ENCODE measurements around the gene CDC20B. TPM values are rescaled to one million over a fixed set of nuclear protein-coding genes. Genes with fewer than 3 reads are reported as not detected.

CDC20B gene
- polyA plus RNA-seq, 3 donors = not detected

- 68 to 92% (median 89%) methylated on average over 1 of the region's 1 CpG for WGBS, 3 donors
- no peak overlapping the region for H3K27ac ChIP-seq (ENCODE audit: low read depth, low read length)
Observed at GRCh38 chr5:55070968-55071367, 102.0 kb downstream of the CDC20B start.

DNA sequence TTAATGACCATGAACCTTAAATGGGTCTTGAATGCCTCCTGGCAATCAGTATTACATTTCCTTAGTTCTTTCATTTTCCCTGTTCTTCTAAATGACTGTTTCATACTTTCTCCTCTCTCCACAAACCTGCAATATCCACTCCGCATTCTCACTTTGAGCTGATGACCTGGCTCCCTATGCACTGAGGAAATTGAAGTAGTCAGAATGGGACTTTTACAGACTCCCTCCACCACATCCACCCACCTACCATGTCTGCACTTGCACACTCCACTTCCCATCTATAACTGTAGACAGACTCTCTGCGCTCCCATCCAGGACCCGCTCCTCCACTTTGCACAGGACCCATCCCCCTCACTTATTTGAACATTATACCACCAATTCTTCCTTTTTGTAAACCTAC lies 106.7 kb downstream of the CDC20B start:
- WGBS, 3 donors = 91 to 98% (median 96%) methylated on average over 3 of the region's 3 CpGs

DNA sequence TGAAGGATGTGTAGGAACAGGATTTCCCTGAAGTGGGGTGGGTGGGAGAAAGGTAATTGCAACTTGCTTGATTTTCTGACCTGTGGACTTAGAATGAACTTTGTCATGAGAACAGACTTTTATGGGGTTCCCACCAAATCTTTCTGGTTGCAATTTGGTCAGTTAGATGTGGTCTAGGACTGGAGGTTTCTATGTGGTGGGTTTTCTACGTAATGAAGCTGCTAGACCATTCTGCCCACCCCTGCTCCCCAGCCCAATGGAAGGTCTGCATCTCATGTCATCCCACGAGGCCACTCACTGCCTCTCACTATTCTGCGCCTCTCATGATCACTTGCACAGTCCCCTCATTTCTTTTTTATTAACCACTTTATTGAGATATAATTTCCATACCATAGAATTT lies 108.5 kb downstream of the CDC20B start:
- WGBS, 3 donors = 82 to 92% (median 91%) methylated on average over 3 of the region's 3 CpGs
- H3K27ac ChIP-seq (ENCODE audit: low read depth, low read length) = no peak overlapping the region

More for the DNA sequence above, 106.7 kb downstream of the CDC20B start:
- no peak overlapping the region for H3K27ac ChIP-seq (ENCODE audit: low read depth, low read length)

DNA sequence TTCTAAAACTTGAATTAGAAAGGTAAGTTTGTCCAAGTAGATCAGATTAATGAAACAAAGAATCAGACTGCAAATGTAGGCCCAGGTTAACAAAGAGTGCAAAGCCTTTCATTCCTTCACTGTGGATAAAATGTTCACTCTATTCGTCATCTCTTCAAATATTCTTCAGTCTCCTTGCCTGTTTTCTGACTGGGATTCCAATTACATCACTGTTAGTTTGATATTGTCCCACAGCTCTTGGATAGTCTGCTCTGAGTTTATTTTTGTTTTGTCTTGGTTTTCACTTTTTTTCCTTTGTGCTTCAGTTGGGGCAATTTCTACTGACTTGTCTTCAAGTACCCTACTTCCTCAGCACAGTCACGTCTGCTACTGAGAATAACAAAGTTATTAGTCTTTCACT lies 109.1 kb downstream of the CDC20B start:
- 63 to 75% (median 69%) methylated on average over 2 of the region's 2 CpGs for WGBS, 3 donors
- no peak overlapping the region for H3K27ac ChIP-seq (ENCODE audit: low read depth, low read length)

DNA sequence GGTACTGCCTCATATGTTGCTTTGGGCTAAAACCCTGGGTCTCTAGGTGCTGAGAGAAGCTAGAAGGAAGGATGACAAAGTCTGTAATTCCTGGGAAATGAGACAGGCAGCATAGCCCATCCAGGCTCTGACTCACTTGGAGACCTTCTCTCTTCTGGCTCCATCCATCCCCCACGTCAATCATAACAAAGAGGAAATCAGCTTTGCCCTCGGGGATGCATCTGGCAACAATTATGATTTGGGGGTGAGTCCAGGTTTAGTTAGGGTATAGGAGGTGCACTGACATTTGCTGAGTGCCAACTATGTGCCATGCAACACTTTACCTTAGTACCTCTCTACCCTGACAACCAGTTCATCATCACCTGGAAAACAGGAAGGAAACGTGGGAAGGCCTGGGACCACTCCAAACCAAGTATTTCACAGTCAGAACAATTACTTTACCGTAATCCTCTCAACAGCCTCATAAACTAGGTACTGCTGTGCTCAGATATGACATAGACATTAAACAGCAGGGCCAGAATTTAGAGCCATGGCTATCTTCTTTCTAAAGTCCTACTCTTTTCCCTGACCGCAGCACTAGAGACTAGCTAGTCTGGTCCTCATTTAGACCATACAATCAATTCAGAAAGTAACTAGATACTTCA lies 109.6 kb downstream of the CDC20B start:
- H3K27ac ChIP-seq (ENCODE audit: low read depth, low read length) = no peak overlapping the region
- 35 to 63% (median 38%) methylated on average over 5 of the region's 5 CpGs for WGBS, 3 donors

Other genes with a start within 250 kb of the CDC20B start
- under 1 TPM in 2 of 3 donors, not detected in 1; 0.09 to 0.82 TPM for gene ESM1, start 187.6 kb downstream of the CDC20B start, polyA plus RNA-seq
- 1 to 10 TPM in 1 of 3 donors, under 1 TPM in 2; 0.17 to 2.4 (median 0.55) TPM for gene GZMK, start 148.9 kb downstream of the CDC20B start, polyA plus RNA-seq
- gene GZMA, start 70.5 kb downstream of the CDC20B start, polyA plus RNA-seq = 1 to 10 TPM in 2 of 3 donors, under 1 TPM in 1; 0.49 to 2.7 (median 2.0) TPM
- gene GPX8, start 13.0 kb downstream of the CDC20B start, polyA plus RNA-seq = 10 to 100 TPM in 1 of 3 donors, 1 to 10 TPM in 2; 4.2 to 20.7 (median 8.9) TPM
- under 1 TPM; 0.06 to 0.21 (median 0.11) TPM for gene MCIDAS, start 54.1 kb upstream of the CDC20B start, polyA plus RNA-seq
- gene CCNO, start 60.4 kb upstream of the CDC20B start, polyA plus RNA-seq = 1 to 10 TPM in 1 of 3 donors, under 1 TPM in 1, not detected in 1; 0.70 to 8.2 TPM
- gene DHX29, start 134.5 kb upstream of the CDC20B start, polyA plus RNA-seq = 10 to 100 TPM in 1 of 3 donors, 1 to 10 TPM in 2; 6.8 to 12.0 (median 9.2) TPM
- 10 to 100 TPM; 15.4 to 20.7 (median 18.0) TPM for gene MTREX, start 134.8 kb upstream of the CDC20B start, polyA plus RNA-seq

Measured in adipose tissue (tissue), 3 donors.